Activated CD8-positive, alpha-beta memory T cell treated with anti-CD3 and anti-CD28 coated beads, Interleukin-2, amount 50 U/mL, for 4 hours (primary cell): ENCODE measurements around the gene ANKDD1A.

Experiments used
- DNase-seq: peaks from one replicate; pipeline ENCODE4 v3.0.0-alpha.2; 2020

ANKDD1A gene

GRCh38 chr15:64979252-64979710, 67.6 kb downstream of the ANKDD1A start:
- DNase-seq: no peak

- DNase-seq: no peak
Measured at GRCh38 chr15:64981812-64982431, 70.2 kb downstream of the ANKDD1A start.

- no peak for DNase-seq
Measured at GRCh38 chr15:64982472-64982871, 70.8 kb downstream of the ANKDD1A start.

- no peak for DNase-seq
Measured at GRCh38 chr15:64985366-64986033, 73.8 kb downstream of the ANKDD1A start.

GRCh38 chr15:64987136-64987535, 75.4 kb downstream of the ANKDD1A start:
- DNase-seq: no peak

- DNase-seq: peak; percentile 92
Measured at GRCh38 chr15:64989416-64990167, 77.9 kb downstream of the ANKDD1A start, which contains the start of gene SPG21. TSS of gene SPG21 (minus strand) at chr15:64989914. CDS start at chr15:64983569, 6,345 bp downstream.

GRCh38 chr15:64990168-64990470, 78.4 kb downstream of the ANKDD1A start:
- DNase-seq: no peak

GRCh38 chr15:64991536-64992135, 79.9 kb downstream of the ANKDD1A start:
- DNase-seq: no peak

- DNase-seq: no peak
Measured at GRCh38 chr15:64993290-64993689, 81.6 kb downstream of the ANKDD1A start.

GRCh38 chr15:64997066-64997465, 85.4 kb downstream of the ANKDD1A start:
- DNase-seq: no peak

- no peak for DNase-seq
Measured at GRCh38 chr15:64997745-64998375, 86.2 kb downstream of the ANKDD1A start.

- no peak for DNase-seq
Measured at GRCh38 chr15:65004993-65005392, 93.3 kb downstream of the ANKDD1A start.

- no peak for DNase-seq
Measured at GRCh38 chr15:65006876-65007275, 95.2 kb downstream of the ANKDD1A start.
